Germinal center (tissue), 1 donor: ENCODE data around the gene MBL2.

Source experiments
- DNase-seq: peaks from one replicate; pipeline ENCODE4 v3.0.0; 2012; ENCODE audit warnings: mixed read lengths, low spot score

Gene MBL2

GRCh38 chr10:52772623-52773022 is at the start of gene MBL2:
Gene MBL2, minus strand, starts transcription at chr10:52772784. Its CDS starts 1,149 bp downstream, at chr10:52771635.
- no peak for DNase-seq

GRCh38 chr10:52820309-52820708 is 47.7 kb upstream of the MBL2 start:
- no peak for DNase-seq

- no peak for DNase-seq
These were observed 45.4 kb upstream of the MBL2 start for GRCh38 chr10:52818019-52818418.

- DNase-seq, result no peak
These were observed 41.9 kb upstream of the MBL2 start for GRCh38 chr10:52814506-52814905.

- no peak for DNase-seq
These were observed 39.2 kb upstream of the MBL2 start for GRCh38 chr10:52811776-52812175.

- DNase-seq, result no peak
These were observed 38.2 kb upstream of the MBL2 start for GRCh38 chr10:52810761-52811160.

GRCh38 chr10:52807803-52808202 is 35.2 kb upstream of the MBL2 start:
- no peak for DNase-seq

- no peak for DNase-seq
These were observed 33.1 kb upstream of the MBL2 start for GRCh38 chr10:52805414-52806285.

GRCh38 chr10:52801947-52802346 is 29.4 kb upstream of the MBL2 start:
- no peak for DNase-seq

- no peak for DNase-seq
These were observed 13.5 kb upstream of the MBL2 start for GRCh38 chr10:52786098-52786497.

- no peak for DNase-seq
These were observed 12.8 kb upstream of the MBL2 start for GRCh38 chr10:52785418-52785817.

- DNase-seq, result no peak
These were observed 11.1 kb upstream of the MBL2 start for GRCh38 chr10:52783726-52784125.

GRCh38 chr10:52782554-52782953 is 10.0 kb upstream of the MBL2 start:
- no peak for DNase-seq

GRCh38 chr10:52780391-52781155 is 8.0 kb upstream of the MBL2 start:
- DNase-seq, result no peak

- DNase-seq, result peak; percentile 65
These were observed 7.2 kb upstream of the MBL2 start for GRCh38 chr10:52779541-52780390.

- DNase-seq, result no peak
These were observed 6.2 kb upstream of the MBL2 start for GRCh38 chr10:52778511-52779392.

GRCh38 chr10:52777414-52777813 is 4.8 kb upstream of the MBL2 start:
- no peak for DNase-seq

- no peak for DNase-seq
These were observed 3.9 kb upstream of the MBL2 start for GRCh38 chr10:52776471-52776903.

- no peak for DNase-seq
These were observed 2.6 kb upstream of the MBL2 start for GRCh38 chr10:52775132-52775647.

- no peak for DNase-seq
These were observed 2.1 kb upstream of the MBL2 start for GRCh38 chr10:52774600-52775106.

GRCh38 chr10:52774182-52774581 is 1.6 kb upstream of the MBL2 start:
- no peak for DNase-seq
